ENCODE measurements around the gene RGS3. TPM values are rescaled to one million over a fixed set of nuclear protein-coding genes. Genes with fewer than 3 reads are reported as not detected.

The RGS3 gene
- total RNA-seq, 1 donor from 2014 or later = 92.5 TPM

- Histone ChIP-seq H3K79me2 (ENCODE audit: insufficient read depth, low read length) (peaks cover 36% of the 10 kb centered on the region), H3K9ac (ENCODE audit: low read length) (peak overlapping the region; percentile 81), H3K27me3 (ENCODE audit: insufficient read depth, low read length) (no peaks in the 10 kb centered on the region), H3K4me1 (ENCODE audit: insufficient read depth, low read length) (peaks cover 78% of the 10 kb centered on the region), H3K9me3 (ENCODE audit: insufficient read depth, low read depth, low read length) (no peaks in the 10 kb centered on the region), H3K4me3 (ENCODE audit: insufficient read depth, low read depth, low read length) (peak overlapping the region; percentile 9), H2AFZ (ENCODE audit: low read depth, low read length) (no peak overlapping the region), H3K27ac (ENCODE audit: low read depth, low read length) (peak overlapping the region; percentile 98), H4K20me1 (ENCODE audit: insufficient read depth, low read length) (peaks cover 41% of the 10 kb centered on the region), H3K36me3 (ENCODE audit: insufficient read depth, low read length) (peaks cover 16% of the 10 kb centered on the region), H3K4me2 (ENCODE audit: low read length) (peak overlapping the region; percentile 94)
- no peak for TF ChIP-seq EZH2 (IDR thresholded peaks at IDR 0.05; ENCODE audit: insufficient read depth, low read length)
- no peak for TF ChIP-seq CTCF (IDR thresholded peaks at IDR 0.05; ENCODE audit: insufficient read depth, low read depth, low read length)
- peaks cover 44% of the 10 kb centered on the region for H3K4me1 Mint-ChIP-seq (ENCODE audit: low read depth, unreplicated experiment)
- peaks cover 15% of the 10 kb centered on the region for H3K36me3 Mint-ChIP-seq (ENCODE audit: low read depth, unreplicated experiment)
- FAIRE-seq = no peak
- H3K9me3 Mint-ChIP-seq (ENCODE audit: unreplicated experiment) = no peaks in the 10 kb centered on the region
- peak overlapping the region; percentile 56 for H3K27ac Mint-ChIP-seq (ENCODE audit: unreplicated experiment)
- no peaks in the 10 kb centered on the region for H3K27me3 Mint-ChIP-seq (ENCODE audit: low read depth, unreplicated experiment)
- DNase-seq (ENCODE audit: low read depth) = peak; percentile 87
- H3K4me3 Mint-ChIP-seq (ENCODE audit: unreplicated experiment) = no peak overlapping the region
These were observed 136.7 kb downstream of the RGS3 start for GRCh38 chr9:113600023-113600823.

- peaks cover 70% of the 10 kb centered on the region for H3K4me1 ChIP-seq (ENCODE audit: insufficient read depth, low read length)
These were observed 137.5 kb downstream of the RGS3 start for GRCh38 chr9:113600871-113601614.

More at GRCh38 chr9:113600871-113601614, 137.5 kb downstream of the RGS3 start:
- H3K27ac Mint-ChIP-seq (ENCODE audit: unreplicated experiment) = no peak overlapping the region
- H3K9me3 ChIP-seq (ENCODE audit: insufficient read depth, low read depth, low read length) = no peaks in the 10 kb centered on the region
- peak overlapping the region; percentile 81 for H3K9ac ChIP-seq (ENCODE audit: low read length)
- no peaks in the 10 kb centered on the region for H3K27me3 ChIP-seq (ENCODE audit: insufficient read depth, low read length)
- H3K9me3 Mint-ChIP-seq (ENCODE audit: unreplicated experiment) = no peaks in the 10 kb centered on the region
- H3K27me3 Mint-ChIP-seq (ENCODE audit: low read depth, unreplicated experiment) = no peaks in the 10 kb centered on the region
- H3K79me2 ChIP-seq (ENCODE audit: insufficient read depth, low read length) = peaks cover 28% of the 10 kb centered on the region
- H3K4me3 Mint-ChIP-seq (ENCODE audit: unreplicated experiment) = peak overlapping the region; percentile 34
- TF ChIP-seq EZH2 (IDR thresholded peaks at IDR 0.05; ENCODE audit: insufficient read depth, low read length) = no peak
- no peak for TF ChIP-seq CTCF (IDR thresholded peaks at IDR 0.05; ENCODE audit: insufficient read depth, low read depth, low read length)
- H3K4me3 ChIP-seq (ENCODE audit: insufficient read depth, low read depth, low read length) = no peak overlapping the region
- no peak for DNase-seq (ENCODE audit: low read depth)
- H2AFZ ChIP-seq (ENCODE audit: low read depth, low read length) = no peak overlapping the region
- H3K36me3 Mint-ChIP-seq (ENCODE audit: low read depth, unreplicated experiment) = peaks cover 11% of the 10 kb centered on the region
- FAIRE-seq = no peak
- peak overlapping the region; percentile 69 for H3K4me2 ChIP-seq (ENCODE audit: low read length)
- H3K36me3 ChIP-seq (ENCODE audit: insufficient read depth, low read length) = peaks cover 16% of the 10 kb centered on the region
- peak overlapping the region; percentile 98 for H3K27ac ChIP-seq (ENCODE audit: low read depth, low read length)
- H4K20me1 ChIP-seq (ENCODE audit: insufficient read depth, low read length) = peaks cover 33% of the 10 kb centered on the region
- peaks cover 36% of the 10 kb centered on the region for H3K4me1 Mint-ChIP-seq (ENCODE audit: low read depth, unreplicated experiment)

All from astrocyte (in vitro differentiated cells and primary cell).